Chondrocyte (in vitro differentiated cells): Measurements from ENCODE around the gene VIT. TPM values are rescaled to one million over a fixed set of nuclear protein-coding genes. Genes with fewer than 3 reads are reported as not detected.

Experiments
- DNase-seq: peaks from one replicate; pipeline ENCODE4 v3.0.0; 2021; ENCODE audit warnings: mixed read lengths, low spot score
- H3K27ac Mint-ChIP-seq: one replicate; pipeline ENCODE4 v1.8.0; 2021; ENCODE audit warnings: mild to moderate bottlenecking, moderate library complexity, mixed read lengths; ENCODE audit not compliant: unreplicated experiment
- H3K27me3 Mint-ChIP-seq: 2 replicates; pipeline ENCODE4 v1.8.0; 2021; ENCODE audit warnings: low read depth, mixed read lengths
- H3K36me3 Mint-ChIP-seq: 2 replicates; pipeline ENCODE4 v1.8.0; 2021; ENCODE audit warnings: low read depth, mixed read lengths
- H3K4me1 Mint-ChIP-seq: 2 replicates; pipeline ENCODE4 v1.8.0; 2021; ENCODE audit warnings: low read depth, mild to moderate bottlenecking, mixed read lengths
- H3K4me3 Mint-ChIP-seq: one replicate; pipeline ENCODE4 v1.8.0; 2021; ENCODE audit warnings: mild to moderate bottlenecking, moderate library complexity, mixed read lengths; ENCODE audit not compliant: unreplicated experiment
- H3K9me3 Mint-ChIP-seq: 2 replicates; pipeline ENCODE4 v1.8.0; 2021; ENCODE audit warnings: low read depth, mixed read lengths
- CTCF ChIP-seq: fragments of 200-600 bp; sonication (generic); IDR thresholded peaks from 2 replicates; pipeline ENCODE4 v1.5.0; 2021; ENCODE audit warnings: antibody characterized with exemption, mild to moderate bottlenecking, moderate library complexity
- total RNA-seq: library from RNA; stranded (reverse); gene quantifications from 3 replicates; pipeline ENCODE4 v1.2.1, GENCODE V29; 2021

Gene VIT
- total RNA-seq, 1 donor from 2014 or later, result 0.15 TPM

- Mint-ChIP-seq H3K27me3 (no peaks in the 10 kb centered on the region), H3K4me1 (no peaks in the 10 kb centered on the region), H3K4me3 (no peak overlapping the region), H3K27ac (no peak overlapping the region), H3K9me3 (no peaks in the 10 kb centered on the region), H3K36me3 (no peaks in the 10 kb centered on the region)
- TF ChIP-seq CTCF, result no peak
- no peak for DNase-seq
These were observed 78.8 kb downstream of the VIT start for GRCh38 chr2:36775261-36775660.

- Mint-ChIP-seq H3K4me1 (no peaks in the 10 kb centered on the region), H3K9me3 (no peaks in the 10 kb centered on the region), H3K4me3 (no peak overlapping the region), H3K27me3 (no peaks in the 10 kb centered on the region), H3K27ac (no peak overlapping the region), H3K36me3 (no peaks in the 10 kb centered on the region)
- no peak for DNase-seq
- TF ChIP-seq CTCF, result no peak
These were observed 79.3 kb downstream of the VIT start for GRCh38 chr2:36775806-36776205.

DNA sequence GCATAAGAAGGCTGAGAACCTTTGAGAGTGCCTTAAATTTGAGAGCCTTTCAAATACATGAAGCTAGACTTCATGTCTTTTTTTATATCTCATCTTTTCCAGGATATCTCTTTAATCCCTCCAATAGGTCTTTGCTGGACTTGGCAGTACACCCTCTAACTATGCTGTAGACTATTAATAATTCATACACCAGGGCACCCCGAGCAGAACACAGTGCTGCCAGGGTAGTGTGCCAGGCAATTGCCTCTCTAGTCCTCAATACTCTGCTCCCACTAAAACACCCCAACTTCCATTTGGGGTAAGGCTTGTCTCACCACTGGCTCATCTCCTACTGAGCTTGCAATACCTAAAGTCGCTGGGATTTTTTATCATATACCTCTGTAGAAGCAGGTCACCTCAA lies 80.8 kb downstream of the VIT start:
- Mint-ChIP-seq H3K27ac (no peak overlapping the region), H3K9me3 (no peaks in the 10 kb centered on the region), H3K27me3 (no peaks in the 10 kb centered on the region), H3K4me1 (no peaks in the 10 kb centered on the region), H3K4me3 (no peak overlapping the region), H3K36me3 (no peaks in the 10 kb centered on the region)
- DNase-seq, result no peak
- TF ChIP-seq CTCF, result no peak

- H3K4me1 Mint-ChIP-seq, result no peaks in the 10 kb centered on the region
- no peak for TF ChIP-seq CTCF
- no peaks in the 10 kb centered on the region for H3K27me3 Mint-ChIP-seq
- no peak for DNase-seq
- H3K9me3 Mint-ChIP-seq, result no peaks in the 10 kb centered on the region
- H3K27ac Mint-ChIP-seq, result no peak overlapping the region
- H3K4me3 Mint-ChIP-seq, result no peak overlapping the region
- no peaks in the 10 kb centered on the region for H3K36me3 Mint-ChIP-seq
These were observed 81.3 kb downstream of the VIT start for GRCh38 chr2:36777788-36778187.

GRCh38 chr2:36779462-36779861 lies 83.0 kb downstream of the VIT start:
- no peak overlapping the region for H3K27ac Mint-ChIP-seq
- H3K27me3 Mint-ChIP-seq, result no peaks in the 10 kb centered on the region
- no peak for DNase-seq
- no peak overlapping the region for H3K4me3 Mint-ChIP-seq
- H3K4me1 Mint-ChIP-seq, result no peaks in the 10 kb centered on the region
- TF ChIP-seq CTCF, result no peak
- H3K36me3 Mint-ChIP-seq, result no peaks in the 10 kb centered on the region
- no peaks in the 10 kb centered on the region for H3K9me3 Mint-ChIP-seq
